DMS153 treated with DMSO at 0.1 percent for 48 hours (cell line): Measurements from ENCODE around the gene DDIT4.

Experiments used
- DNase-seq: peaks from one replicate; lab custom pipeline; 2025; ENCODE audit not compliant: unreplicated experiment; lab: John Stamatoyannopoulos, UW

DDIT4 gene

GRCh38 chr10:72316386-72316700, 42.6 kb downstream of the DDIT4 start:
- DNase-seq = no peak

DNA sequence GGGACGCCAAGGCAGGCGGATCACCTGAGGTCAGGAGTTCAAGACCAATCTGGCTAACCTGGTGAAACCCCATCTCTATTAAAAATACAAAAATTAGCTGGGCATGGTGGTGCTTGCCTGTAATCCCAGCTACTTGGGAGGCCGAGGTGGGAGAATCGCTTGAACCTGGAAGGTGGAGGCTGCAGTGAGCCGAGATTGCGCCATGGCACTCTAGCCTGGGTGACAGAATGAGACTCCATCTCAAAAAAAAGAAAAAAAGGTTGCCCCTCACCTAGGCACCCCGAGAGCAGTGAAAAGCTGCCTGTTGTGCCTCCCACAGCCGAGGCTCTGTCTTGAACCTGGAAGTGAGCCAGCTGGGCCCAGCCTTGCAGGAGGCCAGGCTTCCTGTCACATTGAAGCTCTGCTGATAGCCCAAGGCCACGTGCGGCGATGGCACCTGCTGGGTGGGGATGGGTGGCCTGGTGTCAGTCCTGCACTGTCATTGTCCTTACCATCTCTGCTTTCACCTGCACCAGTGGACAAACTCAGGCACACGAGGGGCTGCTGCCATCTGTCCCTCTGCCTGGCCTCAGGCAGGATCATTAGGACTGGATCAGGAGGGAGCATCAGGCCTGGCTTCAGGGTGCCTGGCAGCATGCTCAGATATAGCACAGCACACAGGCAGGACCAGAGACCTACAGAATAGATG, 43.2 kb downstream of the DDIT4 start:
- DNase-seq = no peak

GRCh38 chr10:72318418-72319262, 44.9 kb downstream of the DDIT4 start:
- no peak for DNase-seq

DNA sequence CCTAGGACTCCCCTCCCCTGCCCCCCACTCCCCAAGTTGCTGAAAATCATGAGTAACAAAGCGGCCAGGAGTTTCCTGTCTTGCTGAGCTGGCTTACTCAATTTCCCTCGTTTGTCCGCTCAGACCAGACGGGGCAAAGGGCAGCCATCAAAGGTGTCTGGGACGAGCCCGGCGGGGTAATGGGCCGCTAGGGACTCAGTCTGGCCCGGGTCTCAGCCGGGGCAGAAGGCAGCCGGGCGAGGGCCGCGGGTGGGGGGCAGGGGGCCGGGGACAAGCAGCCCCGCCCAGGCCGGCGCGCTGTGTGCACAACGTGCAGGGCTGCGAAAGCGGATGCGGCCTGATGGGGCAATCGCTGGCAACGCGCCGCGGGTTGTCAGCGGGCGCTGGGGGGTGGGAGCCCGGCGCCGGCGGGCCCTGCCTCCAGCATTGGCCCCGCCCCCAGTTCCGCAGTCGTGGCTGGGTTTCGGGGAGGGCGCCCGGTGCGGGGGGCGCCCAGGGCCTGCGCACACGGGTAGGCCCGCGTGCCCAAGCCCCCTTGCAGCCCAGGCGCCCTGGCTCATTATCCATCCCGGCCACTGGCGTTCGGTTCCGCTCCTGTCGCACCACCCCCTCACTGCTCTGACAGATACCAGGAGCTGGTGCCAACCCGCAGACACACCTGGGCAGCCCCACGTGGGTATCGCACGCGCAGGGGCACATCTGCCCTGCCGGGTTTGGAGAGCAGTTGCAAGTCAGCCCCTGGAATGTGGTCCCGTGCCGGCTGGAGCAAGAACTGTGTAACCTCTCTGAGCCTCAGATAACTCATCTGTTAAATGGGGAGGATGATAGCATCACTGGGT, 45.9 kb downstream of the DDIT4 start:
- DNase-seq = peak; percentile 69

DNA sequence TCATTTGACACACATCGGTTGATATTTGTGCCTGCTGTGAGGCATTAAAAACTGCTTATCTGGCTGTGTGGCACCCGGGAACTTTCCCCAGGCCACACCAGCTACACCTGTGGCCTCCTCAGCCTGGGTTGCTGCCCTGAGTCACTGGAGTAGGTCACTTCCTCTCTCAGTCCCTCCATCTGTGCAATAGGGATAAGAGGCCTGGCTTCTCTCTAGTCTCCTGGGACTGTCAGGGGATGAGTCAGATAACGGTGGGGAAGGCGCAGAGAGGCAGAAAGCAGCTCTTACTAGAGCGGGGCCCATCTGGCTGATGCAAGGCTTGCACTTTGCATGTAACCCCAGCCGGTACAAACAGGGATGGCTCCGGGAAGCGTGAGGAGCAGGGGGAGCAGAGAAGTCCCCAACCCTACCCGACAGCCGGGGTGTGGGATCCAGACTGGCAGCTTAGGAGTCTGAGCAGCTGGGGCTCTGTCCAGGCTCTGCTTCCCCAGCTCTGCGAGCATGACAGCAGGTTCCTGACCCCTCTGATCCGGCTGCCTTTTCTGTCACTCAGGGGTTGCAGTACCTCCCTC, 47.0 kb downstream of the DDIT4 start:
- DNase-seq = peak; percentile 80

DNA sequence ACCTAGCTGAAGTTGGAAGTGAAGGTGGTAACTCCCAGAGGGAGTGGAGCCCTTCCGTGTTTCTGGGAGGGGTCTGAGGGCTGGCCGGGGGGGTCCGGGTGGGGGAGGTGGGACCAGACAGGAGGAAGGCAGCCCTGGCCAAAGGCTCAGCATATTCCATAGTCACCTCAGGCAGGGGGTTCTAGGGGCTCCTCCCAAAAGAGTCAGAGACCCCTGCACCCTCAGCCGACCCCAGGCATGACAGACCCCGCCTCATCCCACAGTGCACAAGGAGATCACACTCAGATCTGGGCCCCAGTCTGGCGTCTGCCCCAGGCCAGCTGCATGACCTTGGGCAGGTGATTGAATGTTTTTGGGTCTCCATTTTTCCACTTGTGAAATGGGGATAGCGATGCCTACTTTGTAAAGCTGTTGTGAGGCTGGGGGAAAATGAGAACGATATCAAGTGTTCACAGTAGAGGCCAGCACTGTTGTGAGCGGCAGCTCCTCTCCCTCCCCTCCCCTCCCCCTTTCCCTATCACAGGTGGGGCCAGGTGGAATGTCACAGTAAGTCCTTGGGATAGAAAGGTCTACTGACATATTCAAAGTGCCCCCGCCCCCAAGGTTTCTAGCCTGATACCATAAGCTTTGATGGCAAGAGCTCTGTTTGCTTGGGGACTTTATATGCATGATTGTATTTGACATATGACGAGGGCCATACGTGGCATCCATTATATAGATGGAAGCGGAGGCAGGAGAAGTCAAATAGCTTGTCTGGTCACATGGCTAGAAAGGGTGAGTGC, 47.7 kb downstream of the DDIT4 start:
- DNase-seq = no peak

DNA sequence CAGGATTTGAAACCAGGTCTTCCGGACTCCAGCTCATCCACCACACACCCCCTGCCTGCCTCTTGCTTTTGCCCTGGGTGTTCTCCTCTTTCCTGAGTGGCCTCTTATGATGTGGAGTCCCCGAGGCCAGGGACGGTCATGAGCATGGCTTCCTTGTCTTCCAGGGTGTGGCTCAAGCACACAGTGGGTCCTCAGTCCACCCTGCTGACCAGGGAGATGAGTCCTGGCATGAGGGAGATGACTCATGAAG, 48.2 kb downstream of the DDIT4 start:
- no peak for DNase-seq

DNA sequence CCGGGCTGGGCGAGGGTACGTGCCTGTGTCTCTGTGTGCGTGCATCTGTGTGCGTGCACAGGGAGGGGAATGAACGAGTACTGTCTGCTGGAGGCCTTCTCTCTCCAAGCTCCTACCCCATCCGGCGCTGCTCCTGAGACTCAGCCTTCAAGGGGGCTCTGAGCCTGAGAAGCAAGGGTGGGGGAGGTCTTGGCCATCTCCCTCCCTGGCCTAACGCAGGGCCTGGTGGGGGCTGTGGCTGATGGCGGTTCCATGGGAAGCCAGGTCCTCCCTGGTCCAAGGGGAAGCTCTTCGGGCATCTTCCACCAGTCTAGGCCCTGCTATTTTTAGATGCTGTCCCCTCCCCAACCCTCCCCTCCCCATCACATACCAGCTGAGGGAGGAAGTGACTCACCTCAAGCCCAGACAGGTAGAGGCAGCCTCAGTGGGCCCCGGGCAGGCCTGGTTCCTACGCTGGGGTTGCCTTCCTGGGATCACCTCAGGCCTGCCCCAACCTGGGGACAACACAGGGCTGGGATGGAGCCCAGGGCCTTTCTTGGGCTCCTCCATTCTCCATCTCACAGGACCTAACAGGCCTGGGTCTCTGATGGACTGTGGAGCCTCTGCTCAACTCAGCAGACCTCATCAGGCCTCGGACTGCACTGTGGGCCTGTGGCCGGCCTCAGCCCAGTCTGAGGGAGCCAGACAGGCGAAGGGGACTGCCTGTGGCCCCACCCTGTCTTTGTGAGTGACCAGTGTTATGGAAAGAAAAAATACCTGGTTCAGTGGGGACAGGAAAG, 48.7 kb downstream of the DDIT4 start:
- DNase-seq = no peak

- DNase-seq = no peak
These were observed 49.5 kb downstream of the DDIT4 start for GRCh38 chr10:72323108-72323749.

DNA sequence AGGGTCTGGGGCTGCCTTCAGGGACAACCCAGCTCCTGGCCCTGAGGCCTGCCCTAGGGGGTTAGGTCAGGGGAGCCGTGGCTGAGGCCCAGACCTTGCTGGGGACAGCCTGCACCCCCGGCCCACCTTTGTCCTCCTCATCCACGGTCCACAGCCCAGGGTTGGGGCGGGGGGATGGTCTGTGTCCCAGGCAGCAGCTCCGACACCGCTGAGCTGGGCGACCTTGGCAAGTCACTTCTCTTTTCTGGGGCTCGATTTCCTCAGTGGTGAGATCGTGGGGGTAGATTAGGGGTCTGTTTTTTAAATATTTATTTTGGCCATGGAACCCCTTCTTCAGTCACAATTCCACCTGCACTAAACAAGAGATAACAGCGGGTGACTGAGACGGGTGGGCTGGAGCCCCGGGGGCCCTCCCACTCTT, 50.1 kb downstream of the DDIT4 start:
- DNase-seq = no peak
